GM12873 (cell line): ENCODE measurements around the gene DIP2C.

ENCODE experiments used
- CTCF ChIP-seq: IDR thresholded peaks from 2 replicates; pipeline ENCODE4 v1.5.1; 2012; ENCODE audit warnings: low read depth, mild to moderate bottlenecking, moderate library complexity, low read length, control low read depth; ENCODE audit not compliant: insufficient read depth; ENCODE audit errors: missing control alignments

The DIP2C gene

DNA sequence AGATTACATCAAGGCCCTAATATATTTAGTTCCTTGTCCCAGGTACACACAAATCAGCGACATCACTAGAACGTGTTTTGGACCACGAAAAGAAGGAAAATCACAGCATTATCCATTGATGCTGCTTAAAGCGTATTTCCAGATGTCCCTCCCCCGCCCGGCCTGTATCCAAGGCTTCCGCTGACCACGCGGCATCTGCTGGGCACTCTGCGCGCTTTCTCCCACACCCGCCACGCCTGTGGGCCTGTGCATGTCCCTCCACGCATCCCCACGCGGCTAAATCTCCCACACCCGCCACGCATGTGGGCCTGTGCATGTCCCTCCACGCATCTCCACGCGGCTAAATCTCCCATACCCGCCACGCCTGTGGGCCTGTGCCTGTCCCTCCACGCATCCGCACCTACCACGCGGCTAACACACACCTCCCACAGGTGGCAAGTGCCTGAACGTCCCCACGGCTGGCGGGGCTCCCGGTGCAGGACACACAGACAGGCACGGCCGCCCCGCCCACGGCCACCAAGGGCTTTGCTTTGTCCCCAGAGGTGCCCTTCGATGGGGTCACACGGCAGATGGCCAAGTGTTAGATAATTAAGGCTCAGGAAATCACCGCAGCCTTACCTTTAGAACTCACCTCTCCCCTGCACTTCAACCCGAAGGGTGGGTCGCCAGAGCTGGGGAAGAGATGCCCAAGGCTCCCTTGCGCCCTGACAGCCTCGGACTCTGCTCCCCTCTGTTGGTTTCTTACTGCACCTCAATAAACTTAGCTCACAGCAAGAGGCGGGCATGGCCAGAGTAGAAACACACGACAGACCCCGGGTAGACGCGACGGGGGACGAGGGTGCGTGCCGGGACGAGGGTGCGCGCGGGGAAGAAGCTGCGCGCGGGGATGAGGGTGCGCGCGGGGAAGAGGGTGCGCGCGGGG, 49.5 kb downstream of the DIP2C start:
- TF ChIP-seq CTCF, result no peak

DNA sequence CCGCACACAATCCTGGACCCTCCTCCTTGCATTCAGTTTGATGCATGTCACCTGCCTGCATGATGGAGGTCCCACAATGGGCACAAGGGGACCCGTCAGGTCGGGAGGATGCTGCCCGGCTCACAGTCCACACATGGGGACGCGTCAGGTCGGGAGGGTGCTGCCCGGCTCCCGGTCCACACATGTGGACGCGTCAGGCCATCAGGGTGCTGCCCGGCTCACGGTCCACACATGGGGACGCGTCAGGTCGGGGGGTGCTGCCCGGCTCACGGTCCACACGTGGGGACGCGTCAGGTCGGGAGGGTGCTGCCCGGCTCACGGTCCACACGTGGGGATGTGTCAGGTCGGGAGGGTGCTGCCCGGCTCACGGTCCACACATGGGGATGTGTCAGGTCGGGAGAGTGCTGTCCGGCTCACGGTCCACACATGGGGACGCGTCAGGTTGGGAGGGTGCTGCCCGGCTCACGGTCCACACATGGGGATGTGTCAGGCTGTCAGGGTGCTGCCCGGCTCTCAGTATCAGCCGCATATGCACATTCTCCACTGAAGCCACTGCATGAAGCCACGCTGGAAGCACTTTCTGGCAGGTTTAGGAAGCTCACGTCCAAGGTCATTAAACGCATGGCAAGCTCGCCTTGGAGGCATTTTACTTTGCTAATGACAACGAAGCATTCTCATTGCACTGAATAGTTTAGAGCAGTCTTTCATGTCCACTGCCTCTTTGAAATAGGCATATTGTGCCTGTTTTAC, 50.3 kb downstream of the DIP2C start:
- no peak for TF ChIP-seq CTCF

- no peak for TF ChIP-seq CTCF
Measured at GRCh38 chr10:637771-638195, 51.7 kb downstream of the DIP2C start.

DNA sequence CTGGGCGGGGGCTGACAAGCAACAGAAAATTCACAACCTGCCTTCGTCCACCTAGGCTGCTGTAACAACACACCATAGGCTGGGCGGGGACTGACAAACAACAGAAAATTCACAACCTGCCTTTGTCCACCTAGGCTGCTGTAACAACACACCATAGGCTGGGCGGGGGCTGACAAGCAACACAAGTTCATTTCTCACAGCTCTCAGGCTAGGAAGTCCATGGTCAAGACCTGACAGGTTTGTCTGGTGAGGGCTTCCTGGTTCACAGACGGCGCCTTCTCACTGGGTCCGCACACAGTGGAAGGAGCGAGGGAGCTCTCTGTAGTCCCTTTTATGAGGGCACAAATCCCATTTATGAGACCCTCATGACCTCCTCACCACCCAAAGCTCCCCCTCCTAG, 52.2 kb downstream of the DIP2C start:
- no peak for TF ChIP-seq CTCF

DNA sequence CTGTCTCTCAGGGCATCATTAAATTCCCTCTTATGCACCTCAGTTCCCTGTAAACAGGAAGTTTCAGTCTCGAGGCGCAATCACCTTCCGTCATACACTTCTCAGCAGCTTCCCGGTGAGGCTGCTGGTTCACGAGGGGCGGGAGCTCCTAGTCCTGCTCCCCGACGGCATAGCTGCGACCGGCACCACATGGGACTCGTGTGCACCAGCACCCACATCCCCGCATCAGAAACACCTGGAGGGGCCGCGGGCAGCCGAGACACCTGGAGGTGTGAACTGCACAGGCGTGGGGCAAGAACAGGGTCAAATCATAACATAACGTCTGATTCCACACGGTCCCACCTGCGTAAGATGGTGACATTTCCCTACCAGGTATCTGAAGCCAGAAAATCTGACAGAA, 52.7 kb downstream of the DIP2C start:
- no peak for TF ChIP-seq CTCF

DNA sequence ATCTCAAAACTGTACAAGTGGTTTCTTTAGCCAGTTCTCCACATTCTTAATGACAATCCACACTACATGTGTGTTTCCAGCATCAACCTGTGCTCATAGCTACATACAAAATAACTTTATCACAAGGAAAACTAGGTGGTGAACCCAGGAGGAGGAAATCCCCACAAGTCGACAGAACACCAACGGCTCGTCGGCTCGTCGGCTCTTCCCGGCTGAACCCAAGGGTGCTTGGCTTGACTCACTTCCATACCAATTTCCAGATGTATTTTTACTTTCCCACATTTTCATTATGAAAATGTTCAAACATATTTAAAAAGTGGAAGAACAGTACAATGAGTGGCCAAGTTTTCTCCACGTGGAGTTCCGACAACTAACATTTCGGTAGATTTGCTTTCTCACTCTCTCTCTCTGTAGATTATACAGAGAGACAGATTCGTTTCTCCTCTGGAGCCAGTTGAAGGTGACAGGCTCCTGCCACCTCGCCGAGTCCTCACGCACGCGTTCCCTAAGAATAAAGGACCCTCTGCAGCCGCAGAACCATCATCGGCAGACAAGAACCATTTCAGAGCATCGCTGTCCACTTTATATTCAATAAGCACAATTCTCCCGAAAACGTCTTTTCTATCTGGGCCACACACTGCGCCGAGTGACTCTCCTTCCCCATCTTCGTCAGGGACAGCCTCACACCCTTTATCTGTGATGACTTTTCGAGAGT, 53.3 kb downstream of the DIP2C start:
- TF ChIP-seq CTCF, result no peak
